GM23338 (cell line): ENCODE results near the gene MCUB. TPM values are rescaled to one million over a fixed set of nuclear protein-coding genes. Genes with fewer than 3 reads are reported as not detected.
"Not testable (repeated sequence)": the region's sequence is repeated elsewhere in the genome, so short reads cannot be mapped to it uniquely, and the experiment has no call there.

Experiments used
- ATAC-seq: fragments of 200-7000 bp; cut with Tn5 transposase; 3 replicates; pipeline ENCODE4 v1.9.1; 2020
- DNase-seq: peaks from one replicate; pipeline ENCODE4 v3.0.0-alpha.2; 2015; ENCODE audit warnings: low spot score
- H2AFZ ChIP-seq: fragments of 200-600 bp; sonication (generic); 2 replicates; pipeline ENCODE4 v1.8.0; 2016; ENCODE audit warnings: antibody characterized with exemption, mild to moderate bottlenecking, moderate library complexity
- H3F3A ChIP-seq: fragments of 200-600 bp; sonication (generic); replicated peaks from 2 replicates; pipeline ENCODE4 v1.8.0; 2017; ENCODE audit warnings: antibody characterized with exemption, mixed run types, low read depth
- H3K27ac ChIP-seq: fragments of 200-600 bp; sonication (generic); 2 replicates; pipeline ENCODE4 v1.6.1; 2016; ENCODE audit warnings: low read depth
- H3K27me3 ChIP-seq: fragments of 200-600 bp; sonication (generic); 2 replicates; pipeline ENCODE4 v1.8.0; 2016; ENCODE audit warnings: mild to moderate bottlenecking, mixed run types, moderate library complexity; ENCODE audit not compliant: insufficient read depth
- H3K36me3 ChIP-seq: fragments of 200-600 bp; sonication (generic); 2 replicates; pipeline ENCODE4 v1.8.0; 2016; ENCODE audit warnings: mild to moderate bottlenecking; ENCODE audit not compliant: insufficient read depth
- H3K4me1 ChIP-seq: fragments of 200-600 bp; sonication (generic); 2 replicates; pipeline ENCODE4 v1.8.0; 2016; ENCODE audit warnings: mild to moderate bottlenecking, moderate library complexity; ENCODE audit not compliant: insufficient read depth
- H3K4me2 ChIP-seq: fragments of 200-600 bp; sonication (generic); 2 replicates; pipeline ENCODE4 v1.7.1; 2017; ENCODE audit warnings: mixed run types
- H3K4me3 ChIP-seq: fragments of 200-600 bp; sonication (generic); 2 replicates; pipeline ENCODE4 v1.6.1; 2016; ENCODE audit warnings: mixed run types
- H3K79me2 ChIP-seq: fragments of 200-600 bp; sonication (generic); replicated peaks from 2 replicates; pipeline ENCODE4 v1.8.0; 2017; ENCODE audit warnings: mild to moderate bottlenecking; ENCODE audit not compliant: insufficient read depth
- H3K9me2 ChIP-seq: fragments of 200-600 bp; sonication (generic); 2 replicates; pipeline ENCODE4 v1.8.0; 2017; ENCODE audit not compliant: insufficient read depth
- H4K20me1 ChIP-seq: fragments of 200-600 bp; sonication (generic); replicated peaks from 2 replicates; pipeline ENCODE4 v1.8.0; 2017; ENCODE audit warnings: mild to moderate bottlenecking; ENCODE audit not compliant: insufficient read depth
- H3K27ac Mint-ChIP-seq: 2 replicates; pipeline ENCODE4 v1.8.0; 2020; ENCODE audit warnings: inconsistent platforms, mild to moderate bottlenecking, moderate library complexity, mixed read lengths
- H3K27me3 Mint-ChIP-seq: 3 replicates; pipeline ENCODE4 v1.8.0; 2022; ENCODE audit warnings: low read depth, mild to moderate bottlenecking, moderate library complexity, mixed read lengths, inconsistent platforms; ENCODE audit not compliant: insufficient read depth, poor library complexity
- H3K36me3 Mint-ChIP-seq: 3 replicates; pipeline ENCODE4 v1.8.0; 2021; ENCODE audit warnings: low read depth, mild to moderate bottlenecking, inconsistent platforms, moderate library complexity, mixed read lengths
- H3K4me1 Mint-ChIP-seq: 3 replicates; pipeline ENCODE4 v1.8.0; 2020; ENCODE audit warnings: mild to moderate bottlenecking, inconsistent platforms, mixed read lengths
- H3K4me3 Mint-ChIP-seq: 3 replicates; pipeline ENCODE4 v1.8.0; 2021; ENCODE audit warnings: moderate library complexity, mild to moderate bottlenecking, inconsistent platforms, mixed read lengths
- H3K9me3 Mint-ChIP-seq: 3 replicates; pipeline ENCODE4 v1.8.0; 2020; ENCODE audit warnings: moderate library complexity, mild to moderate bottlenecking, inconsistent platforms, mixed read lengths
- CREB1 ChIP-seq: fragments of 250-450 bp; sonication (Bioruptor Pico); IDR thresholded peaks from 2 replicates; pipeline ENCODE4 v1.5.0; 2020; ENCODE audit warnings: low read depth, mild to moderate bottlenecking, moderate library complexity
- EZH2 ChIP-seq: fragments of 200-600 bp; sonication (generic); IDR thresholded peaks from one replicate; pipeline ENCODE4 v1.8.0; 2017; ENCODE audit warnings: antibody characterized with exemption, mild to moderate bottlenecking, low read depth; ENCODE audit not compliant: unreplicated experiment
- EZH2phosphoT487 ChIP-seq: fragments of 200-600 bp; sonication (generic); IDR thresholded peaks from one replicate; pipeline ENCODE4 v1.8.1; 2018; ENCODE audit warnings: antibody characterized with exemption; ENCODE audit not compliant: unreplicated experiment
- JUNB ChIP-seq: IDR thresholded peaks from one replicate; pipeline ENCODE4 v1.6.1; 2016; ENCODE audit warnings: antibody characterized with exemption; ENCODE audit not compliant: unreplicated experiment
- NANOG ChIP-seq: IDR thresholded peaks from 2 replicates; pipeline ENCODE4 v1.6.1; 2016; ENCODE audit warnings: antibody characterized with exemption, borderline replicate concordance
- STAT1 ChIP-seq: IDR thresholded peaks from one replicate; pipeline ENCODE4 v1.6.1; 2016; ENCODE audit warnings: antibody characterized with exemption; ENCODE audit not compliant: unreplicated experiment
- ZNF114 ChIP-seq: fragments of 250-450 bp; sonication (Bioruptor Pico); IDR thresholded peaks from 2 replicates; pipeline ENCODE4 v1.5.0; 2020; ENCODE audit warnings: mild to moderate bottlenecking, moderate library complexity
- ZNF331 ChIP-seq: fragments of 250-450 bp; sonication (Bioruptor Pico); IDR thresholded peaks from 2 replicates; pipeline ENCODE4 v1.5.0; 2020; ENCODE audit warnings: low read depth, mild to moderate bottlenecking, moderate library complexity
- polyA plus RNA-seq: library from polyadenylated mRNA; unstranded; fragments of >200 nt; fragmentation: Nextera tagmentation; extraction: Ambion mirVana; gene quantifications from 2 replicates; pipeline ENCODE4 v1.2.1, GENCODE V29; 2016
- total RNA-seq: library from RNA; depleted of rRNA; stranded (reverse); fragments of >200 nt; shearing (Covaris generic); gene quantifications from 2 replicates; pipeline ENCODE4 v1.2.3, GENCODE V29; 2014
- TF ChIP-seq, protein P1 (sequence below): fragments of 250-450 bp; sonication (Bioruptor Pico); IDR thresholded peaks from 2 replicates; pipeline ENCODE4 v1.5.0; 2020; ENCODE audit warnings: mild to moderate bottlenecking, moderate library complexity
- TF ChIP-seq, protein P2 (sequence below): IDR thresholded peaks from 2 replicates; pipeline ENCODE4 v1.6.1; 2016; ENCODE audit warnings: antibody characterized with exemption
- TF ChIP-seq, protein P3 (sequence below): IDR thresholded peaks from one replicate; pipeline ENCODE4 v1.6.1; 2018; ENCODE audit warnings: antibody characterized with exemption; ENCODE audit not compliant: unreplicated experiment

The MCUB gene
- total and polyA plus RNA-seq, 2 experiments from 2014 or later: 21.7 to 97.9 TPM

DNA sequence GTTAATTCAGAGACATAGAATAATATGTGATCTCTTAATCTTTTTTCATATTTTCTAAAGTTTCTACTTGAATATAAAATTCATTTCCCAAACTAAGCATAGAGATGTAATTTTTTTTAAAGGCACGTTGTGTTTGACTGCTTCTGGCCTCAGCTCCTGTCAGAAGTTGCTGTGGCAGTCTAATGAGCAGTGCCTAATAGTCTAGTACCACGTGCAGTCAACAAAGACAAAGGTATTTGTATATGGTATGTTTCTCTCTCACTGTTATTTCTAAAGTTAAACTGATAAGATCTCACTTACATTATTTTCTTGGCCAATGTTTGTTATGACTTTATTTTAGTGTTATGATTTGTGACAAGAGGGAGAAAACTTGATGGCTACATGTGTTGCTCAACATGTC, 48.6 kb upstream of the MCUB start (continued):
- TF ChIP-seq, protein P1, sequence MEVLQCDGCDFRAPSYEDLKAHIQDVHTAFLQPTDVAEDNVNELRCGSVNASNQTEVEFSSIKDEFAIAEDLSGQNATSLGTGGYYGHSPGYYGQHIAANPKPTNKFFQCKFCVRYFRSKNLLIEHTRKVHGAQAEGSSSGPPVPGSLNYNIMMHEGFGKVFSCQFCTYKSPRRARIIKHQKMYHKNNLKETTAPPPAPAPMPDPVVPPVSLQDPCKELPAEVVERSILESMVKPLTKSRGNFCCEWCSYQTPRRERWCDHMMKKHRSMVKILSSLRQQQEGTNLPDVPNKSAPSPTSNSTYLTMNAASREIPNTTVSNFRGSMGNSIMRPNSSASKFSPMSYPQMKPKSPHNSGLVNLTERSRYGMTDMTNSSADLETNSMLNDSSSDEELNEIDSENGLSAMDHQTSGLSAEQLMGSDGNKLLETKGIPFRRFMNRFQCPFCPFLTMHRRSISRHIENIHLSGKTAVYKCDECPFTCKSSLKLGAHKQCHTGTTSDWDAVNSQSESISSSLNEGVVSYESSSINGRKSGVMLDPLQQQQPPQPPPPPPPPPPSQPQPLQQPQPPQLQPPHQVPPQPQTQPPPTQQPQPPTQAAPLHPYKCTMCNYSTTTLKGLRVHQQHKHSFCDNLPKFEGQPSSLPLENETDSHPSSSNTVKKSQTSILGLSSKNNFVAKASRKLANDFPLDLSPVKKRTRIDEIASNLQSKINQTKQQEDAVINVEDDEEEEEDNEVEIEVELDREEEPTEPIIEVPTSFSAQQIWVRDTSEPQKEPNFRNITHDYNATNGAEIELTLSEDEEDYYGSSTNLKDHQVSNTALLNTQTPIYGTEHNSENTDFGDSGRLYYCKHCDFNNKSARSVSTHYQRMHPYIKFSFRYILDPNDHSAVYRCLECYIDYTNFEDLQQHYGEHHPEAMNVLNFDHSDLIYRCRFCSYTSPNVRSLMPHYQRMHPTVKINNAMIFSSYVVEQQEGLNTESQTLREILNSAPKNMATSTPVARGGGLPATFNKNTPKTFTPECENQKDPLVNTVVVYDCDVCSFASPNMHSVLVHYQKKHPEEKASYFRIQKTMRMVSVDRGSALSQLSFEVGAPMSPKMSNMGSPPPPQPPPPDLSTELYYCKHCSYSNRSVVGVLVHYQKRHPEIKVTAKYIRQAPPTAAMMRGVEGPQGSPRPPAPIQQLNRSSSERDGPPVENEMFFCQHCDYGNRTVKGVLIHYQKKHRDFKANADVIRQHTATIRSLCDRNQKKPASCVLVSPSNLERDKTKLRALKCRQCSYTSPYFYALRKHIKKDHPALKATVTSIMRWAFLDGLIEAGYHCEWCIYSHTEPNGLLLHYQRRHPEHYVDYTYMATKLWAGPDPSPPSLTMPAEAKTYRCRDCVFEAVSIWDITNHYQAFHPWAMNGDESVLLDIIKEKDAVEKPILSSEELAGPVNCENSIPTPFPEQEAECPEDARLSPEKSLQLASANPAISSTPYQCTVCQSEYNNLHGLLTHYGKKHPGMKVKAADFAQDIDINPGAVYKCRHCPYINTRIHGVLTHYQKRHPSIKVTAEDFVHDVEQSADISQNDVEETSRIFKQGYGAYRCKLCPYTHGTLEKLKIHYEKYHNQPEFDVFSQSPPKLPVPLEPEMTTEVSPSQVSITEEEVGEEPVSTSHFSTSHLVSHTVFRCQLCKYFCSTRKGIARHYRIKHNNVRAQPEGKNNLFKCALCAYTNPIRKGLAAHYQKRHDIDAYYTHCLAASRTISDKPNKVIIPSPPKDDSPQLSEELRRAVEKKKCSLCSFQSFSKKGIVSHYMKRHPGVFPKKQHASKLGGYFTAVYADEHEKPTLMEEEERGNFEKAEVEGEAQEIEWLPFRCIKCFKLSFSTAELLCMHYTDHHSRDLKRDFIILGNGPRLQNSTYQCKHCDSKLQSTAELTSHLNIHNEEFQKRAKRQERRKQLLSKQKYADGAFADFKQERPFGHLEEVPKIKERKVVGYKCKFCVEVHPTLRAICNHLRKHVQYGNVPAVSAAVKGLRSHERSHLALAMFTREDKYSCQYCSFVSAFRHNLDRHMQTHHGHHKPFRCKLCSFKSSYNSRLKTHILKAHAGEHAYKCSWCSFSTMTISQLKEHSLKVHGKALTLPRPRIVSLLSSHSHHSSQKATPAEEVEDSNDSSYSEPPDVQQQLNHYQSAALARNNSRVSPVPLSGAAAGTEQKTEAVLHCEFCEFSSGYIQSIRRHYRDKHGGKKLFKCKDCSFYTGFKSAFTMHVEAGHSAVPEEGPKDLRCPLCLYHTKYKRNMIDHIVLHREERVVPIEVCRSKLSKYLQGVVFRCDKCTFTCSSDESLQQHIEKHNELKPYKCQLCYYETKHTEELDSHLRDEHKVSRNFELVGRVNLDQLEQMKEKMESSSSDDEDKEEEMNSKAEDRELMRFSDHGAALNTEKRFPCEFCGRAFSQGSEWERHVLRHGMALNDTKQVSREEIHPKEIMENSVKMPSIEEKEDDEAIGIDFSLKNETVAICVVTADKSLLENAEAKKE (CRISPR knock-in tag): no peak
- TF ChIP-seq NANOG (no peak), JUNB (no peak), EZH2phosphoT487 (no peak), EZH2 (no peak), CREB1 (no peak), ZNF114 (CRISPR knock-in tag) (no peak), ZNF331 (CRISPR knock-in tag) (no peak), STAT1 (no peak)
- TF ChIP-seq, protein P2, sequence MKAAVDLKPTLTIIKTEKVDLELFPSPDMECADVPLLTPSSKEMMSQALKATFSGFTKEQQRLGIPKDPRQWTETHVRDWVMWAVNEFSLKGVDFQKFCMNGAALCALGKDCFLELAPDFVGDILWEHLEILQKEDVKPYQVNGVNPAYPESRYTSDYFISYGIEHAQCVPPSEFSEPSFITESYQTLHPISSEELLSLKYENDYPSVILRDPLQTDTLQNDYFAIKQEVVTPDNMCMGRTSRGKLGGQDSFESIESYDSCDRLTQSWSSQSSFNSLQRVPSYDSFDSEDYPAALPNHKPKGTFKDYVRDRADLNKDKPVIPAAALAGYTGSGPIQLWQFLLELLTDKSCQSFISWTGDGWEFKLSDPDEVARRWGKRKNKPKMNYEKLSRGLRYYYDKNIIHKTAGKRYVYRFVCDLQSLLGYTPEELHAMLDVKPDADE: no peak
- TF ChIP-seq, protein P3, sequence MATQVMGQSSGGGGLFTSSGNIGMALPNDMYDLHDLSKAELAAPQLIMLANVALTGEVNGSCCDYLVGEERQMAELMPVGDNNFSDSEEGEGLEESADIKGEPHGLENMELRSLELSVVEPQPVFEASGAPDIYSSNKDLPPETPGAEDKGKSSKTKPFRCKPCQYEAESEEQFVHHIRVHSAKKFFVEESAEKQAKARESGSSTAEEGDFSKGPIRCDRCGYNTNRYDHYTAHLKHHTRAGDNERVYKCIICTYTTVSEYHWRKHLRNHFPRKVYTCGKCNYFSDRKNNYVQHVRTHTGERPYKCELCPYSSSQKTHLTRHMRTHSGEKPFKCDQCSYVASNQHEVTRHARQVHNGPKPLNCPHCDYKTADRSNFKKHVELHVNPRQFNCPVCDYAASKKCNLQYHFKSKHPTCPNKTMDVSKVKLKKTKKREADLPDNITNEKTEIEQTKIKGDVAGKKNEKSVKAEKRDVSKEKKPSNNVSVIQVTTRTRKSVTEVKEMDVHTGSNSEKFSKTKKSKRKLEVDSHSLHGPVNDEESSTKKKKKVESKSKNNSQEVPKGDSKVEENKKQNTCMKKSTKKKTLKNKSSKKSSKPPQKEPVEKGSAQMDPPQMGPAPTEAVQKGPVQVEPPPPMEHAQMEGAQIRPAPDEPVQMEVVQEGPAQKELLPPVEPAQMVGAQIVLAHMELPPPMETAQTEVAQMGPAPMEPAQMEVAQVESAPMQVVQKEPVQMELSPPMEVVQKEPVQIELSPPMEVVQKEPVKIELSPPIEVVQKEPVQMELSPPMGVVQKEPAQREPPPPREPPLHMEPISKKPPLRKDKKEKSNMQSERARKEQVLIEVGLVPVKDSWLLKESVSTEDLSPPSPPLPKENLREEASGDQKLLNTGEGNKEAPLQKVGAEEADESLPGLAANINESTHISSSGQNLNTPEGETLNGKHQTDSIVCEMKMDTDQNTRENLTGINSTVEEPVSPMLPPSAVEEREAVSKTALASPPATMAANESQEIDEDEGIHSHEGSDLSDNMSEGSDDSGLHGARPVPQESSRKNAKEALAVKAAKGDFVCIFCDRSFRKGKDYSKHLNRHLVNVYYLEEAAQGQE: no peak

DNA sequence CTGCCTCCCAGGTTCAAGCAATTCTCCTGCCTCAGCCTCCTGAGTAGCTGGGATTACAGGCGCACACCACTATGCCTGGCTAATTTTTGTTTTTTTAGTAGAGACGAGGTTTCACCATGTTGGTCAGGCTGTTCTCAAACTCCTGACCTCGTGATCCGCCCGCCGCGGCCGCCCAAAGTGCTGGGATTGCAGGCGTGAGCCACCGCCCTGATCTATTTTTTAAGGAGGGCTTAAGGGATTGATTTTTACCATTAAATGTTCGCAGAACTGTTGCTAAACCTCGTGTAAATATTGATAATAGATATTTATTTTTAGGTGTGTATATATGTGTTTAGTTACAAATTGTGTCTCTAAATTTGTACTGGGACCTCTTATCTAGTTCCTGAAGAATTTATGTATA, 46.7 kb upstream of the MCUB start:
- H3K36me3 ChIP-seq: peaks cover 19% of the 10 kb centered on the region; the same call in 1 of the 2 replicates
- not testable (repeated sequence) for H3K27ac Mint-ChIP-seq, H3K4me1 ChIP-seq, ATAC-seq, H3F3A ChIP-seq, H3K4me1 Mint-ChIP-seq, H3K27me3 Mint-ChIP-seq, H3K4me3 ChIP-seq, H3K27me3 ChIP-seq, H3K4me3 Mint-ChIP-seq, H3K27ac ChIP-seq, H3K9me3 Mint-ChIP-seq, H2AFZ ChIP-seq, H3K9me2 ChIP-seq, H3K4me2 ChIP-seq, H3K79me2 ChIP-seq, DNase-seq, H4K20me1 ChIP-seq
- peaks cover 38% of the 10 kb centered on the region for H3K36me3 Mint-ChIP-seq
